ENCODE measurements around the gene COL16A1. TPM values are rescaled to one million over a fixed set of nuclear protein-coding genes. Genes with fewer than 3 reads are reported as not detected.

COL16A1 gene
- total and polyA plus RNA-seq, 9 donors, result 19.8 to 237 (median 157) TPM

GRCh38 chr1:31637915-31638673 is 65.7 kb downstream of the COL16A1 start:
- TF ChIP-seq EP300 (IDR thresholded peaks at IDR 0.05) (no peak), POLR2A (IDR thresholded peaks at IDR 0.05) (no peak)
- TF ChIP-seq, protein P1, sequence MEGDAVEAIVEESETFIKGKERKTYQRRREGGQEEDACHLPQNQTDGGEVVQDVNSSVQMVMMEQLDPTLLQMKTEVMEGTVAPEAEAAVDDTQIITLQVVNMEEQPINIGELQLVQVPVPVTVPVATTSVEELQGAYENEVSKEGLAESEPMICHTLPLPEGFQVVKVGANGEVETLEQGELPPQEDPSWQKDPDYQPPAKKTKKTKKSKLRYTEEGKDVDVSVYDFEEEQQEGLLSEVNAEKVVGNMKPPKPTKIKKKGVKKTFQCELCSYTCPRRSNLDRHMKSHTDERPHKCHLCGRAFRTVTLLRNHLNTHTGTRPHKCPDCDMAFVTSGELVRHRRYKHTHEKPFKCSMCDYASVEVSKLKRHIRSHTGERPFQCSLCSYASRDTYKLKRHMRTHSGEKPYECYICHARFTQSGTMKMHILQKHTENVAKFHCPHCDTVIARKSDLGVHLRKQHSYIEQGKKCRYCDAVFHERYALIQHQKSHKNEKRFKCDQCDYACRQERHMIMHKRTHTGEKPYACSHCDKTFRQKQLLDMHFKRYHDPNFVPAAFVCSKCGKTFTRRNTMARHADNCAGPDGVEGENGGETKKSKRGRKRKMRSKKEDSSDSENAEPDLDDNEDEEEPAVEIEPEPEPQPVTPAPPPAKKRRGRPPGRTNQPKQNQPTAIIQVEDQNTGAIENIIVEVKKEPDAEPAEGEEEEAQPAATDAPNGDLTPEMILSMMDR (IDR thresholded peaks at IDR 0.05), result no peak
- Histone ChIP-seq H3K36me3 (no peaks in the 10 kb centered on the region), H3K4me1 (ENCODE audit: insufficient read depth) (peaks cover 3% of the 10 kb centered on the region), H3K27ac (no peak overlapping the region), H3K27me3 (no peaks in the 10 kb centered on the region), H3K9me3 (no peaks in the 10 kb centered on the region), H3K4me3 (no peak overlapping the region)
- whole genome bisulfite sequencing, 3 donors, result 64 to 70% (median 68%) methylated on average over 5 of the region's 5 CpGs
- intact Hi-C loops (cut with DNase I), result no loop called here
- no peak for DNase-seq

DNA sequence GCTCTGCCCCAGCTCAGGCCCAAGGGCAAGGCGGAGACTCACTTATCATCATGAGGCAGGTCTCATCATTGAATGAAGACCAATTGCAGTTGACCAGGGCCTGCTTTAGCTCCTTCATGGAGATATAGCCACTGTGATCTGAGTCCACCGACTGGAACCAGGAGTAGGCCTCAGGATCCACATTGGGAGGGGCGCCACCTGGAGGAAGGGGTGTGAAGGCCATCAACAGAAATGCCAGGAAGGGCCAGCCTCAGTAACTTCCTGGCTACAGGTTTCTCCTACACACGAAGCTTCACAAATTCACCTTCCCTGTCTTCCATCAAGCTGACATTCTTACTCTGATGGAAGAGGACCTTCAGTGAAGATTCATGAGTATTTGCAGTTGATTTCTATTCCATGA is 70.7 kb downstream of the COL16A1 start:
- TF ChIP-seq, protein P1 (IDR thresholded peaks at IDR 0.05), result no peak
- TF ChIP-seq POLR2A (IDR thresholded peaks at IDR 0.05), result no peak
- no peak for TF ChIP-seq EP300 (IDR thresholded peaks at IDR 0.05)
- intact Hi-C loops (cut with DNase I), result no loop called here
- WGBS, 3 donors, result 64 to 69% (median 68%) methylated on average over 4 of the region's 4 CpGs
- H3K9me3 ChIP-seq, result no peaks in the 10 kb centered on the region
- H3K4me1 ChIP-seq (ENCODE audit: insufficient read depth), result peaks cover 3% of the 10 kb centered on the region
- no peak for DNase-seq
- H3K36me3 ChIP-seq, result no peaks in the 10 kb centered on the region
- H3K27me3 ChIP-seq, result no peaks in the 10 kb centered on the region
- no peak overlapping the region for H3K27ac ChIP-seq
- H3K4me3 ChIP-seq, result no peak overlapping the region

DNA sequence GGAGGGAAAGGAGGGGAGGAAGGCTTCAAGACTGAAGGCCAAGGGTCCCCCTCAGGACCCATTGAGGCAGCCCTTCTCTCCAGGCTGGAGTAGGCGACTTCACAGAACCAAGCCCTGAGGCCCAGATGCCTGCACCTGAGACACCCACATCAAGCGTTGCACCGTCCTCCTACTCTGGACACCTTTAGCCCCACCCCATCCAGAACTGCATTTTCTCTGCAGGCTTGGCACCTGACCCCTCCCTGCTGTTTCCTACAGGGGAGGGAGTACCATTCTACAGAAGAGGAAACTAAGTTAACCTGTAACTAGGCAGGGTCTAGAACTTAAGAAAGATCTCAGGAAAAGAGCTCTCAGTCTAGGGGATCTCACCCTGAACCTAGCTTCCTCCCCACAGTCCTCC is 71.2 kb downstream of the COL16A1 start:
- no peak overlapping the region for H3K4me3 ChIP-seq
- no peak overlapping the region for H3K27ac ChIP-seq
- H3K4me1 ChIP-seq (ENCODE audit: insufficient read depth), result peaks cover 3% of the 10 kb centered on the region
- H3K9me3 ChIP-seq, result no peaks in the 10 kb centered on the region
- no peaks in the 10 kb centered on the region for H3K27me3 ChIP-seq
- H3K36me3 ChIP-seq, result no peaks in the 10 kb centered on the region
- TF ChIP-seq POLR2A (IDR thresholded peaks at IDR 0.05), result no peak
- no peak for TF ChIP-seq EP300 (IDR thresholded peaks at IDR 0.05)
- TF ChIP-seq, protein P1 (IDR thresholded peaks at IDR 0.05), result no peak
- 96 to 98% (median 97%) methylated on average over 3 of the region's 3 CpGs for WGBS, 3 donors
- intact Hi-C loops (cut with DNase I), result no loop called here
- DNase-seq, result no peak

- no peaks in the 10 kb centered on the region for H3K27me3 ChIP-seq
- H3K9me3 ChIP-seq, result no peaks in the 10 kb centered on the region
- TF ChIP-seq POLR2A (IDR thresholded peaks at IDR 0.05) (no peak), EP300 (IDR thresholded peaks at IDR 0.05) (no peak)
- TF ChIP-seq, protein P1 (IDR thresholded peaks at IDR 0.05), result no peak
- intact Hi-C loops (cut with DNase I), result no loop called here
- no peaks in the 10 kb centered on the region for H3K36me3 ChIP-seq
- H3K4me1 ChIP-seq (ENCODE audit: insufficient read depth), result peaks cover 7% of the 10 kb centered on the region
- 62 to 81% (median 71%) methylated on average over 6 of the region's 6 CpGs for WGBS, 3 donors
- no peak for DNase-seq
- no peak overlapping the region for H3K27ac ChIP-seq
- no peak overlapping the region for H3K4me3 ChIP-seq
Observed at GRCh38 chr1:31628931-31629556, 74.8 kb downstream of the COL16A1 start.

Data from ovary (tissue), 9 donors.